Measurements from ENCODE around the gene TCERG1L.

Gene TCERG1L

DNA sequence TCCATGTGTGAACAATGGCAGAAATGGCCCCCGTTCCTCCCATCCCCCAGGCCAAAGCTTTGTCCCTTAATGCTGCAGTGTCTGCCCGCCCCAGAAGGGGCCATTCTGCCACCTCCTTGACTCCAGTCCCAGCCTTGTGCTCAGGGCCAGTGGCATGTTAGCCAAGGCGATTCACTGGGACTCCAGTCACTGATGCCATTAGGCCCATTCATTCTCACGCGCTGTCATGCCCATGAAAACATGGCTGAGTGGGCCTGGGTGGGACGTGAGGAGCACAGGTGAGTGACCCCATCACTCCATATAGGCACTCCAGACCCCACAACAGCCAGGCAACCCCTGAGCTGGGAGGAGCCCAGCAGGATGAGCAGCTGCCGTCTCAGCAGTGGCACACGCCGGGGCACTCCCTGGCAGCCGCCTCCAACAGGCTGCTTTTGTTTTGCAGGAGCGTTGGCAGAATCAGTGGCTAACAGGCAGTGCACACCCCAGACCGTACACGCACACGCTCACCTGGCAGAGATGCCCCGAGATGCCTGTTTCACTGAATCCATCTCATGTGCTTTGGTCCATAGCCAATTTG lies 79.5 kb downstream of the TCERG1L start:
- Histone ChIP-seq H3K4me3 (ENCODE audit: low read length) (no peak overlapping the region), H3K27me3 (ENCODE audit: control insufficient read depth, insufficient read depth, low read length) (no peaks in the 10 kb centered on the region), H3K9ac (ENCODE audit: low read depth, low read length) (no peak overlapping the region), H3K9me3 (replicated peaks; ENCODE audit: low read length) (peaks cover 7% of the 10 kb centered on the region), H3K4me1 (ENCODE audit: control insufficient read depth, insufficient read depth, low read length) (no peaks in the 10 kb centered on the region), H3K4me2 (ENCODE audit: low read length) (no peak overlapping the region), H3K36me3 (ENCODE audit: insufficient read depth, low read length) (no peaks in the 10 kb centered on the region)

DNA sequence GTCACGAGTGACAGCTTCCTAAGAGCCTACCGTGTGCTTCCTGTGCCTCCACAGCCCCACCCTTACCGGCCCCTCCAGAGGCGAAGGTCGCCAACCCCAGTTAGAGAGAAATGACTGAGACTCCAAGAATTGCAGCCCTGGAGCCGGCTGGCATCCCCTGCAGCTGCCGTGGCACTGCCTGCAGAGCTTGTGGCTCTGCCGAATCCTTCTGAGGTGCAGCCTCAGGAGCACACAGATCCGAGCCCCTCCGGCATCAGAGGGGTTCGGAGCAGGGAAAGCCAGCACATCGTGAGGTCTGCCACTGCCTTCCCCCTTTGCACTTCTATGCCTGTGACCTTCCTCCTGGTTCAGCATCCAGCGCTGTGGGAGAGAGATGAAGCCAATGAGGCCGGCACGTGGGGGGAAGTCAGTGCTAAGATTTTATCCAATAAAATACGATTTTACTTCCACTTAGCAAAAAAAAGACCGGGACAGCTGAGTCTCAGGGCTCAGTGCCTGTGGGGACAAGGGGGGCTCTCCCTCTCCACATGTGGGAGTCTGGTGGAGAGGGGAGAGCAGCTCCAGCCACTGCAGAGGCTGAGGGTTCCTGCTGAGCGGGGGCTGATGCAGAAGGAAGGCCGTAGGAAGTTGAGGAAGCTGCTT lies 80.1 kb downstream of the TCERG1L start:
- Histone ChIP-seq H3K4me2 (ENCODE audit: low read length) (no peak overlapping the region), H3K9ac (ENCODE audit: low read depth, low read length) (no peak overlapping the region), H3K27me3 (ENCODE audit: control insufficient read depth, insufficient read depth, low read length) (no peaks in the 10 kb centered on the region), H3K9me3 (replicated peaks; ENCODE audit: low read length) (peaks cover 9% of the 10 kb centered on the region), H3K36me3 (ENCODE audit: insufficient read depth, low read length) (no peaks in the 10 kb centered on the region), H3K4me3 (ENCODE audit: low read length) (no peak overlapping the region), H3K4me1 (ENCODE audit: control insufficient read depth, insufficient read depth, low read length) (no peaks in the 10 kb centered on the region)

DNA sequence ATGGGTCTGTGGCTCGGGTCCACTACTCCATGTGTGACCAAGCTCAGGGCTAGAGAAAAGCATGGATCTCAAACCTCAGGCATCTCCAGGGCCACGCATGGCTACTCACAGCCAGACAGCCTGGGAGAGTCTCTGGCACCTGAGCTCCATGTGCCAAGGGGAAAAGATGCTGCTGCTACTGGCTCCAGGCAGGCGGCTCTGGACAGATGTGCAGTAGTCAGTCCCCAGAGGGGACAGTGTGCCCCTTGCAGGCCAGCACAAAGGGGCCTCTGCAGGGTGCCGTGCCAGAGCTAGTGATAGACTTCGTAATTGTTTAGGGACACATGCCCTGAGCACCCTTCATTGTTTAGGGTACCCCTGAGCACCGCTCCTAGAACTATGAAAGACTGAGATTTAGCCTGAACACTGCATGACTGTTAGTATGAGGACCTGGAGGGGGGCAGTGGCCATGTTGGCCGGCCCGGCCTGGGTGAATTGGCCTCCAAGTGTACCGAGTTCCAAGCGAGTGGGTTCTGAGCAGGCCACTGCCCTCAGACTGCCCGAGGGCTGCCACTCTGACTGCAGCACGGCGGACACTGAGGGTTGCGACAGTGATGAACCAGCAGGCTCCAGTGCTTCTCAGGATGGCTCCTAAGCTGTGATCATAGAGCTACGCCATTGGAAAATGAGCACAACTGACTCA lies 80.7 kb downstream of the TCERG1L start:
- Histone ChIP-seq H3K27me3 (ENCODE audit: control insufficient read depth, insufficient read depth, low read length) (no peaks in the 10 kb centered on the region), H3K9me3 (replicated peaks; ENCODE audit: low read length) (peaks cover 9% of the 10 kb centered on the region), H3K4me3 (ENCODE audit: low read length) (no peak overlapping the region), H3K9ac (ENCODE audit: low read depth, low read length) (no peak overlapping the region), H3K36me3 (ENCODE audit: insufficient read depth, low read length) (no peaks in the 10 kb centered on the region), H3K4me2 (ENCODE audit: low read length) (no peak overlapping the region), H3K4me1 (ENCODE audit: control insufficient read depth, insufficient read depth, low read length) (no peaks in the 10 kb centered on the region)

DNA sequence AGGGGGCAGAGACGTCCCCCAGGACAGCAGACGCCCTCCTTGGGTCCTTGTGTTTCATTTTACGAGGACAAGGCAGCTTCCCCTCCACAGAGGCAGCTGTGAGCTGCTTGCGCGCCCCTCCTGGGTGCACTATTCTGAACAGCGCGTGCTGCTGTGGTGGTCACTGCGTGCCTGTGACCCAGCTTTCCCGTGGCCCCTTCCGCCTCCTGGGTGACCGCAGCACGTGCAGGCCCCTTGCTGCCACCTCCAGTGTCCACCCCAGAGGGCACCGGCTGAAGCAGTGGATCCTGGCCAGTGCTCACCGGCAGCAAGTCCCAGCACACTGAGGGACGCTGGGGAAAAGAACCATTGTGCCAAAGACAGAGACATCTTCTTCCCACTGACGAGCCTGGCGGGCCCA lies 81.4 kb downstream of the TCERG1L start:
- H3K36me3 ChIP-seq (ENCODE audit: insufficient read depth, low read length) = no peaks in the 10 kb centered on the region
- no peaks in the 10 kb centered on the region for H3K27me3 ChIP-seq (ENCODE audit: control insufficient read depth, insufficient read depth, low read length)
- no peak overlapping the region for H3K4me3 ChIP-seq (ENCODE audit: low read length)
- no peak overlapping the region for H3K4me2 ChIP-seq (ENCODE audit: low read length)
- no peaks in the 10 kb centered on the region for H3K4me1 ChIP-seq (ENCODE audit: control insufficient read depth, insufficient read depth, low read length)
- no peak overlapping the region for H3K9ac ChIP-seq (ENCODE audit: low read depth, low read length)
- H3K9me3 ChIP-seq (replicated peaks; ENCODE audit: low read length) = peaks cover 15% of the 10 kb centered on the region

DNA sequence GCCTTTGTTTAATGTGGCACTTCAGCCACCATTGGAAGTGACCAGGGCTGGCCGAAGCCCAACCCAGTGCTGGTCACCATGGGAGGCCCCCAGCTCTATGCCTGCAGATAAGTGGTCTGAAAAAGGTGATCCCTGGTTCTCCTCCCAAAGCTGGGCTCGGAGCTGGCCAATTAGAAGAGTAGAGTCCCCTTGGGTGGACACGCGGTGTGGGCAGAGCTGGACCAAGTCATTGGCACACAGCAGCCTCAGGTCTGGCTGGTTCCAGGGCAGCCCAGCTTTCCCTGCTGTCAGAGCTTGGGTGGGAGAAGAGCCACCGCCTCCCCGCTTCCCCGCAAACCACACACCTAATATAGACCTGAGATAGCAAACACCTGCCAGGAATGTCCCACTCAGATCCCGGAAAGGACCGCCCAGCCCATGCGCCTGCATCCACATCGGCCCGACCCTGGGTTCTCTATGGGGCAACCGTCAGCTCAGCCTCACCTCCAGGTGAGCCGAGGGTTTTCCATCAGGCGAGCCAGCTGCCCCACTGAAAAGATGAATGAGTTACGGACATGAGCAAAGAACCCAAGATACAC lies 84.3 kb downstream of the TCERG1L start:
- H3K4me2 ChIP-seq (ENCODE audit: low read length) = no peak overlapping the region
- H3K9ac ChIP-seq (ENCODE audit: low read depth, low read length) = no peak overlapping the region
- H3K9me3 ChIP-seq (replicated peaks; ENCODE audit: low read length) = peaks cover 19% of the 10 kb centered on the region
- no peaks in the 10 kb centered on the region for H3K36me3 ChIP-seq (ENCODE audit: insufficient read depth, low read length)
- no peaks in the 10 kb centered on the region for H3K4me1 ChIP-seq (ENCODE audit: control insufficient read depth, insufficient read depth, low read length)
- H3K27me3 ChIP-seq (ENCODE audit: control insufficient read depth, insufficient read depth, low read length) = no peaks in the 10 kb centered on the region
- H3K4me3 ChIP-seq (ENCODE audit: low read length) = no peak overlapping the region

DNA sequence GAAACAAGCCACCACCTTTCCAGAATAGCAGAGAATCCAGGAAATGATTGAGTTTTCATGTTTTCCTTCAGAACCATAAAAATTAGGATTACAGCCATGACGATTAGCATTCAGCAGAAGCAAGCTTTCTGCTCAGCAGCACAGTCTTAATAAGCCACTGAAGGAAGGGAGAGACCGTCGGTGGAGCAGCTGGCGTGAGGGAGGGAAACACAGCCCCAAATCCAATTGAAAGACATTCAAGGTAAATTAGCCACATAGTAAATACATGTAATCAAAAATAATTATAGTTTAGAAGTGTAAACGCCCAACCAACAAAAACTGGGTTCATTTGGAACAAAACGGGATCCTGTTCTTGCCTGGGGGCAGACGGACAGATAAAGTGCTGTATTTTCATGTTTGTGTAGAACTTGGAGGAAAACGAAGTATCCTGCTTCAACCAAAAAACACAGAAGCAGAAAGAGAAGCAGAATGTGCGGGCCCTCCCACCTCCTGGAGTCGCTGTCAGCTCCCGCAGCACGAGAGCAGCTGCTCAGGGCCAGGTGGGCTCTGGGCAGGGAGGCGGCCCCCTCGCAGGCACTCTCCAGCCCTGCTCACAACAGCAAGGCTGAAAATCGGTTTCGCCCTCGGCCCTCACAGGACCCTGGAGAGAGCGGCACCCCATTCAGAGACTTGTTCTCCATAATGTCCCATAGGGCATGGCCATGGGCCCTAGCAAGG lies 84.9 kb downstream of the TCERG1L start:
- Histone ChIP-seq H3K9me3 (replicated peaks; ENCODE audit: low read length) (peaks cover 19% of the 10 kb centered on the region), H3K9ac (ENCODE audit: low read depth, low read length) (no peak overlapping the region), H3K4me3 (ENCODE audit: low read length) (no peak overlapping the region)

DNA sequence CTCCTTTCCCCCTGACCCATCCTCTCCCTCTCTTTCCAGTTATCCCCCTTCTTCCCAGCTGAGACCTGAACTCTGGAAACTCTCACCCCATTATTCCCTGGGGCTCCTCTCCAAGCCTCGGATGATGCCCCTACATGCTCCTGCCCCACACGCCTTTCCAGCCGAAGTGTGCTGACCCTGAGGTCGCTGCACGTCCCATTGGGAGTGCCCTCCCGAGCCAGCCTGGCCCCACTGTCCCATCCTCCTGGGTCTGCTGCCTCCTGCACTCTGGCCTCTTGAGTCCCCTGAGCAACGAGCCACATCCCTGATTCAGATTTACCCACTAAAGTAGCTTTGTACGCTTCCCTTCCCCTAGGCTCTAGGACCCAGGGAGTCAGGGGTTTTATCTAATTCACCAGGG lies 87.4 kb downstream of the TCERG1L start:
- Histone ChIP-seq H3K4me2 (ENCODE audit: low read length) (no peak overlapping the region), H3K27me3 (ENCODE audit: control insufficient read depth, insufficient read depth, low read length) (no peaks in the 10 kb centered on the region), H3K4me1 (ENCODE audit: control insufficient read depth, insufficient read depth, low read length) (no peaks in the 10 kb centered on the region), H3K9me3 (replicated peaks; ENCODE audit: low read length) (peaks cover 22% of the 10 kb centered on the region), H3K36me3 (ENCODE audit: insufficient read depth, low read length) (no peaks in the 10 kb centered on the region), H3K9ac (ENCODE audit: low read depth, low read length) (no peak overlapping the region), H3K4me3 (ENCODE audit: low read length) (no peak overlapping the region)

More for the DNA sequence above, 84.9 kb downstream of the TCERG1L start:
- no peaks in the 10 kb centered on the region for H3K36me3 ChIP-seq (ENCODE audit: insufficient read depth, low read length)
- no peaks in the 10 kb centered on the region for H3K27me3 ChIP-seq (ENCODE audit: control insufficient read depth, insufficient read depth, low read length)
- H3K4me1 ChIP-seq (ENCODE audit: control insufficient read depth, insufficient read depth, low read length) = no peaks in the 10 kb centered on the region
- H3K4me2 ChIP-seq (ENCODE audit: low read length) = no peak overlapping the region

DNA sequence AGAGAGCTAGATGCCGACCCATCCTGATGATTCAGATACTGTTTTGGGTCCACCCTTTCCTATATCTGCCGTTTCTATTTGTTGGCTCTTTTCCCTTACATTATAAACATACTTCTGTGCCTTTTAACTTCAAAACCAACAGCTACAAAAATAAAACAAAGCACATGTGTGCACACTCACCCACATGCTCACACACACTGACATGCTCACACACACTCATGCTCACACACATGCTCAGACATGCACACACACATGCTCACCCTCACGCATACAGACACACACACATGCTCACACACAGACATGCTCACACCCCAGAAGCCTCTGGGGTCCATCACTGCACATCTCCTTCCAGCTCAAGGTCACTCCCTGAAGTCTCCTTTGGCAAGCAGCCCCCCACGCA lies 88.1 kb downstream of the TCERG1L start:
- Histone ChIP-seq H3K4me3 (ENCODE audit: low read length) (no peak overlapping the region), H3K27me3 (ENCODE audit: control insufficient read depth, insufficient read depth, low read length) (no peaks in the 10 kb centered on the region), H3K9me3 (replicated peaks; ENCODE audit: low read length) (peaks cover 23% of the 10 kb centered on the region), H3K36me3 (ENCODE audit: insufficient read depth, low read length) (no peaks in the 10 kb centered on the region), H3K9ac (ENCODE audit: low read depth, low read length) (no peak overlapping the region), H3K4me1 (ENCODE audit: control insufficient read depth, insufficient read depth, low read length) (no peaks in the 10 kb centered on the region), H3K4me2 (ENCODE audit: low read length) (no peak overlapping the region)

DNA sequence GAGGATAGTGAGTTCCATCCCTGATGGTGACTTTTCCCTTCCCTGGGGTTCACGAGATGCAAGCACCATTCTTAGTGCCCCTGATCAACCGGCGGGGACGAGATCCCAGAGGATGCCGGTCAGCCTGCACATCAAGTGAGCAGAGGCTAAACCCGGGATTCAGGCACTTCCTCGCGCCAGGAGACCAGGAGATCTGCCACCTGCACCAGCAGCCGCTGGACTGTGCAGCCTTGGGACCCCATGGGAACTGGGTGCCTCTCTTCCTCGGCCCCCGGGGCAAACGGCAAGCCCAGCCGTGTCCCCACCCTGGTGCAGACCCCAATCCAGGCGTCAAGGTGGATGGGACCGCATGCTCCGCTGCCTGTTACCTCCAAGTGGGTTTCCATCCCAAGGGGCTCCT lies 88.5 kb downstream of the TCERG1L start:
- peaks cover 23% of the 10 kb centered on the region for H3K9me3 ChIP-seq (replicated peaks; ENCODE audit: low read length)
- no peak overlapping the region for H3K4me3 ChIP-seq (ENCODE audit: low read length)
- H3K4me2 ChIP-seq (ENCODE audit: low read length) = no peak overlapping the region
- no peaks in the 10 kb centered on the region for H3K36me3 ChIP-seq (ENCODE audit: insufficient read depth, low read length)
- H3K9ac ChIP-seq (ENCODE audit: low read depth, low read length) = no peak overlapping the region
- H3K27me3 ChIP-seq (ENCODE audit: control insufficient read depth, insufficient read depth, low read length) = no peaks in the 10 kb centered on the region
- no peaks in the 10 kb centered on the region for H3K4me1 ChIP-seq (ENCODE audit: control insufficient read depth, insufficient read depth, low read length)

DNA sequence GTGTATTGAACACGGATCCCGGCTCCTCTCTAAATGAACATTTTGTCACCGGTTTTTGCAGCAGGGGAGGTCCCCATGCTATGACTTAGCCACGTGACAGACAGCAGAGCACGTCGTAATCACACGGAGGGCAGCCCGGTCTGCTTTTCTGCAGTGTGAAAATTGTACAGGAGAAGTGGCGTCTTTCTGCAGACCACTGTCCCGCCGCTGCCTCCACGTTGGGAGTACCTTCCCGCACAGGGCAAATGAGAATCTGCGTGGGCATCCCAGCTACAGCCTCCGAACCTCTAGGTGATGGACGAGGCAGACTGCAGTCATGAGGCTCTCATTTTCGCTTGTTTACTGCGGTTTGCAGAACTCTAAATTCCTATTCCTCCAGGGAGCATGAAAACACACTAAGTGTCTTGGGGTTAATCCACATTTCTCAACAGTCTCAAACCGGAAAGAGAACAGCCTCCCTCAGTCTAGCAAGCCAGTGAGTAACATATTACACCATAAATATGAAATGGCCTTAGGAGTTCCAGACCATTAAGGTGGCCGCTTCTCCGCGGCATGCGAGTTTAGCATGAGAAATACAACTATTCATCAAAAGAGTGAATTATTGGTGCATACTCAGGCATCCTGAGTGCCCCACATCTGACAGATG lies 89.8 kb downstream of the TCERG1L start:
- H3K9ac ChIP-seq (ENCODE audit: low read depth, low read length) = no peak overlapping the region
- H3K27me3 ChIP-seq (ENCODE audit: control insufficient read depth, insufficient read depth, low read length) = no peaks in the 10 kb centered on the region
- no peak overlapping the region for H3K4me2 ChIP-seq (ENCODE audit: low read length)
- no peaks in the 10 kb centered on the region for H3K36me3 ChIP-seq (ENCODE audit: insufficient read depth, low read length)
- H3K4me3 ChIP-seq (ENCODE audit: low read length) = no peak overlapping the region
- H3K9me3 ChIP-seq (replicated peaks; ENCODE audit: low read length) = peaks cover 18% of the 10 kb centered on the region
- no peaks in the 10 kb centered on the region for H3K4me1 ChIP-seq (ENCODE audit: control insufficient read depth, insufficient read depth, low read length)

DNA sequence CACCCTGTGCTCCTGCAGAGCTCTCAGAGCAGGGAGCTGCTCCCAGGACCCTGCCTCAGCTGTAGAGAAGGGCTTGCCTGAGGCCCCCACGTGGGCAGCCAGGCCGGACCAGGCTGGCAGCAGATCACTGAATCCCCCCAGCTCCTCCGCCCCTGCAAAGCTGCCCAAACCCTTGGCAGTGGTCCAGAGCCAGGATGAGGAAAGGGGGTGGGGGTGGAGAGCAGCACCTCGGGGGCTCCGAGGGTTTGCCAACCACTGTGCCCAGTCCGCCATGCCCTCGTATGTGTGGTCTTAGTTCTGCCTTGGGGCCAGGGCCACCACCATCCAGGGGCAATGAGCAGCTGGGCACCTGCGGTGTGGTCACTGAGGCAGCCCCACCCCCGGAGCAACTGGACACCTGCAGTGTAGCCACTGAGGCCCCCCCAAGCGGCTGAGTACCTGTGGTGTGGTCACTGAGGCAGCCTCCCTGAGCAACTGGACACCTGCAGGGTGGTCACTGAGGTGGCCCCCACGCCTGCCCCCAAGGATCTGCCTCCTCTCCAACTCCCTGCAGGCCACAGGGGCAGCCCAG lies 90.8 kb downstream of the TCERG1L start:
- H3K36me3 ChIP-seq (ENCODE audit: insufficient read depth, low read length) = no peaks in the 10 kb centered on the region
- no peak overlapping the region for H3K9ac ChIP-seq (ENCODE audit: low read depth, low read length)
- H3K4me1 ChIP-seq (ENCODE audit: control insufficient read depth, insufficient read depth, low read length) = no peaks in the 10 kb centered on the region
- H3K9me3 ChIP-seq (replicated peaks; ENCODE audit: low read length) = peaks cover 22% of the 10 kb centered on the region
- H3K4me2 ChIP-seq (ENCODE audit: low read length) = no peak overlapping the region
- H3K4me3 ChIP-seq (ENCODE audit: low read length) = no peak overlapping the region
- no peaks in the 10 kb centered on the region for H3K27me3 ChIP-seq (ENCODE audit: control insufficient read depth, insufficient read depth, low read length)
